PC-9 (cell line): Measurements from ENCODE around the gene APC. TPM values are rescaled to one million over a fixed set of nuclear protein-coding genes. Genes with fewer than 3 reads are reported as not detected.

ENCODE experiments used
- BruUV-seq: library from RNA; stranded (reverse); fragments of 400-500 nt; replicated peaks from 2 replicates; lab custom pipeline; 2021; lab: Mats Ljungman, UMichigan
- CTCF ChIA-PET: fragments of 300-600 bp; sonication (Branson Sonifier 250); formaldehyde crosslinking; loops from one replicate; lab custom pipeline; 2022; ENCODE audit warnings: antibody characterized with exemption; lab: Charles Lee
- POLR2A ChIA-PET: fragments of 300-600 bp; sonication (Branson Sonifier 250); formaldehyde crosslinking; loops from one replicate; lab custom pipeline; 2022; ENCODE audit warnings: antibody characterized with exemption; ENCODE audit not compliant: unreplicated experiment; lab: Charles Lee
- DNase-seq, 2 experiments: peaks; one replicate each; pipeline versions ENCODE4 v3.0.0 to v3.0.0-alpha.2; 2015 to 2022; ENCODE audit warnings: mixed read lengths in 1 of 2
- H2AFZ ChIP-seq: fragments of 200-600 bp; sonication (generic); 2 replicates; pipeline ENCODE4 v1.8.1; 2017; ENCODE audit warnings: antibody characterized with exemption
- H3F3A ChIP-seq: fragments of 200-600 bp; sonication (generic); 2 replicates; pipeline ENCODE4 v1.8.1; 2017; ENCODE audit warnings: antibody characterized with exemption, mild to moderate bottlenecking, low read depth; ENCODE audit not compliant: insufficient read depth
- H3K27ac ChIP-seq: fragments of 200-600 bp; sonication (generic); 2 replicates; pipeline ENCODE4 v1.6.1; 2016; ENCODE audit warnings: mixed run types
- H3K27me3 ChIP-seq: fragments of 200-600 bp; sonication (generic); 2 replicates; pipeline ENCODE4 v1.6.1; 2016; ENCODE audit warnings: low read depth, mixed run types; ENCODE audit not compliant: insufficient read depth
- H3K36me3 ChIP-seq: fragments of 200-600 bp; sonication (generic); 2 replicates; pipeline ENCODE4 v1.6.1; 2016; ENCODE audit warnings: low read depth, mixed run types
- H3K4me1 ChIP-seq: fragments of 200-600 bp; sonication (generic); replicated peaks from 2 replicates; pipeline ENCODE4 v1.6.1; 2016; ENCODE audit warnings: mixed run types; ENCODE audit not compliant: insufficient read depth
- H3K4me2 ChIP-seq: fragments of 200-600 bp; sonication (generic); 2 replicates; pipeline ENCODE4 v1.6.1; 2017; ENCODE audit warnings: mixed run types
- H3K4me3 ChIP-seq: fragments of 200-600 bp; sonication (generic); 2 replicates; pipeline ENCODE4 v1.6.1; 2016; ENCODE audit warnings: mixed run types
- H3K79me2 ChIP-seq: fragments of 200-600 bp; sonication (generic); 2 replicates; pipeline ENCODE4 v1.6.1; 2017; ENCODE audit warnings: low read depth, mixed run types
- H3K9me2 ChIP-seq: fragments of 200-600 bp; sonication (generic); 2 replicates; pipeline ENCODE4 v1.8.1; 2017; ENCODE audit warnings: mild to moderate bottlenecking; ENCODE audit not compliant: insufficient read depth
- H3K9me3 ChIP-seq: fragments of 200-600 bp; sonication (generic); 2 replicates; pipeline ENCODE4 v1.8.1; 2016; ENCODE audit warnings: low read depth; ENCODE audit not compliant: insufficient read depth
- H4K20me1 ChIP-seq: fragments of 200-600 bp; sonication (generic); 2 replicates; pipeline ENCODE4 v1.8.1; 2017; ENCODE audit not compliant: insufficient read depth
- CTCF ChIP-seq: fragments of 200-600 bp; sonication (generic); conservative IDR thresholded peaks from 2 replicates; pipeline ENCODE4 v1.6.1; 2017; ENCODE audit warnings: mixed run types, antibody characterized with exemption, mild to moderate bottlenecking, moderate library complexity
- EZH2 ChIP-seq: fragments of 200-600 bp; sonication (generic); IDR thresholded peaks from 2 replicates; pipeline ENCODE4 v1.8.0; 2017; ENCODE audit warnings: antibody characterized with exemption, low read depth
- intact Hi-C: fragments of 100-400 bp; cut with micrococcal nuclease; formaldehyde crosslinking; loops from one replicate; pipeline ENCODE4 v1.10.0; 2022; ENCODE audit not compliant: unreplicated experiment
- total RNA-seq: library from RNA; stranded (reverse); gene quantifications from 2 replicates; pipeline ENCODE4 v1.2.3, GENCODE V29; 2021

APC gene
- total RNA-seq, 1 experiment from 2014 or later: 23.5 TPM

DNA sequence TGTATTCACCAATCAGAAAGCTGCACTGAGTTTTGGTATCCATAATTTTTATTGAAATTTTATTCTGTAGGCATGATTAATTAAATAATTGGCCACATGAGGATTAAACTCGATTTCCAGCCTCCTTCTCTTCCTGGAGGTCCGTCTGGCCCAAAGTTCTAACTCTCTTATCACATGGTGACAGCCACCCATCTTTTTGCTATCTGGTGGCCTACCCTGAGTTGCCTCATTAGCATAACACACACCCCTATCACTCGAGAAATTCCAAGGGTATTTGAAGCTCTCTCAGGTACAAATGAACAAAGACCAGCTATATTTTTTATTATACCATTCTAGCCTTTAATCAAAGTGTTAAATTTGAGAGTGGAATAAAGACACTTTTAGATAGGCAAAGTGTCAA lies 57.7 kb downstream of the APC start:
- Histone ChIP-seq H2AFZ (no peak overlapping the region), H3K36me3 (no peaks in the 10 kb centered on the region), H3F3A (no peaks in the 10 kb centered on the region), H3K79me2 (no peaks in the 10 kb centered on the region), H3K27me3 (no peaks in the 10 kb centered on the region), H3K9me2 (no peaks in the 10 kb centered on the region), H4K20me1 (no peaks in the 10 kb centered on the region), H3K27ac (no peak overlapping the region), H3K4me3 (no peak overlapping the region), H3K4me2 (no peak overlapping the region), H3K9me3 (no peaks in the 10 kb centered on the region), H3K4me1 (no peaks in the 10 kb centered on the region)
- intact Hi-C loops: no loop called here
- CTCF ChIA-PET: no interaction called here
- no TSS peak for BruUV-seq
- no peak for TF ChIP-seq CTCF
- POLR2A ChIA-PET: no interaction called here
- no peak for DNase-seq

DNA sequence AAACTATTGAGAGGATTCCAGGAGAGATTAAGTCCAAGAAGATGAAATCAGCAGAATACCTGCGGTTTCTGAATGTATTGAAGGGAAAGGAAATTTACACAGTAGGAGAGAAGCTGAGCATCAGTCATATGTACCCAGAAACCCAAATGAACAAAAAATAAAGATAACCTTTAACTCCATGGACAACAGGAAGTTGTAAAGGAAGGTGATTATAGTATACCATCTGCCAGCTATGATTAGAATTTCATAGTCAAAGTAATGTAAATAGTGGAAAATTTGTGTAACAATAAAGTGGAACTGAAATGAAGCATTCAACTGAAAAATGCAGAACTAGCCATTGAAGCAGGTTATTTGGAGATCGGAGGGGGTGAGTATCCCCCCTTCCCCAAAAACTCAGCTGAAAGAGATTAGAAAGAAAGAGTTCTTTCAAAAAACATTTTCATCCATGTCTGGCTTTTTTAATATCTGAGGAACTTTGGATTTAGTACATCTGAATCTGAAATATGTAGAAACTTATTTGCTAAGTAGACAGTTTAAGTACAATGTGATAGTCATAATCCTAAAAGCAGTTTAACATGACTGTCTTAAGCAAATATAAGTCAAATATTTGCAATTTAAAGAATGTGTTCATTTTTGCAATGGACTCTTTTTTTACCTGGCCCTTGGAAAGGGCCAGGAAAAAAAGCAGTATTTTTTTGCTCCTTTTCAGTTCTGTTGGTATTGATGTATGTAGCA lies 58.4 kb downstream of the APC start:
- no peak overlapping the region for H3K27ac ChIP-seq
- no peak overlapping the region for H3K4me3 ChIP-seq
- no peaks in the 10 kb centered on the region for H3K9me2 ChIP-seq
- no peaks in the 10 kb centered on the region for H3K36me3 ChIP-seq
- ChIA-PET CTCF (interaction anchor here (0.7 kb wide), 1 partner anchor 211 kb away, joined by 5 read pairs; no protein-coding TSS in a partner anchor), POLR2A (no interaction called here)
- H3F3A ChIP-seq: no peaks in the 10 kb centered on the region
- H4K20me1 ChIP-seq: no peaks in the 10 kb centered on the region
- TF ChIP-seq CTCF: no peak
- TF ChIP-seq EZH2: no peak
- H3K4me1 ChIP-seq: no peaks in the 10 kb centered on the region
- no peaks in the 10 kb centered on the region for H3K79me2 ChIP-seq
- no TSS peak for BruUV-seq
- no peak overlapping the region for H2AFZ ChIP-seq
- H3K27me3 ChIP-seq: no peaks in the 10 kb centered on the region
- no peaks in the 10 kb centered on the region for H3K9me3 ChIP-seq
- intact Hi-C loops: no loop called here
- DNase-seq: no peak
- no peak overlapping the region for H3K4me2 ChIP-seq

DNA sequence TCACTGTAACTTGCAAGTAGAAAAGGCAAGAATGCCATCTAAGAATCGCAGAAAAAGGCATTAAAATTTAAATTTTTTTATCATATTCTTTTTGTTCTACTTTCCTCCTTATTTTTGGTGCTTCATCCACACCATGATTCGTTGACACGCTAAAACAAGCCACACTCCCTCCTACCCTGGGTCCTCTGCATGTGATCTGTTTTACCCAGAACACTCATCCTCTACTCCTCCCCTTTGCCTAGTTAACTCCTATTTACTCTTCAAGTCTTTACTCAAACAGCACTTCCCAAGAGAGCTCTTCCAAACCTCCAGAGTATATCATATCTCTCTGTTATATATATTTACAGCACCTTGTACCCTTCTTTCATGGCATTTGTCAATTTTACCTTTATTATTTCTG lies 62.0 kb downstream of the APC start:
- no TSS peak for BruUV-seq

More for the DNA sequence above, 62.0 kb downstream of the APC start:
- no peaks in the 10 kb centered on the region for H3K4me1 ChIP-seq
- H3K27me3 ChIP-seq: no peaks in the 10 kb centered on the region
- intact Hi-C loops: no loop called here
- no peak overlapping the region for H3K27ac ChIP-seq
- no peak for TF ChIP-seq EZH2
- TF ChIP-seq CTCF: no peak
- H3K9me2 ChIP-seq: no peaks in the 10 kb centered on the region
- no peak overlapping the region for H3K4me2 ChIP-seq
- H3F3A ChIP-seq: no peaks in the 10 kb centered on the region
- no peaks in the 10 kb centered on the region for H3K36me3 ChIP-seq
- no peaks in the 10 kb centered on the region for H3K79me2 ChIP-seq
- POLR2A ChIA-PET: no interaction called here
- no peak overlapping the region for H2AFZ ChIP-seq
- no peak for DNase-seq
- H3K9me3 ChIP-seq: no peaks in the 10 kb centered on the region
- CTCF ChIA-PET: no interaction called here
- H4K20me1 ChIP-seq: no peaks in the 10 kb centered on the region
- no peak overlapping the region for H3K4me3 ChIP-seq
